Epithelial cell of esophagus (primary cell): ENCODE data around the gene SCYGR4.

Experiments
- DNase-seq: peaks from one replicate; pipeline ENCODE4 v3.0.0; 2010; ENCODE audit warnings: low read depth
- H3K4me3 ChIP-seq: 2 replicates; pipeline ENCODE4 v1.5.1; 2011; ENCODE audit warnings: mild to moderate bottlenecking, low read length, control low read depth
- CTCF ChIP-seq: IDR thresholded peaks from 2 replicates; pipeline ENCODE4 v1.5.1; 2011; ENCODE audit warnings: low read depth, mild to moderate bottlenecking, low read length, control low read depth, inconsistent platforms; ENCODE audit not compliant: insufficient read depth; ENCODE audit errors: missing control alignments

Gene SCYGR4

GRCh38 chr2:227614246-227614645, 3.1 kb upstream of the SCYGR4 start:
- no peak for DNase-seq
- TF ChIP-seq CTCF = no peak
- no peak overlapping the region for H3K4me3 ChIP-seq

GRCh38 chr2:227614740-227615139, 2.6 kb upstream of the SCYGR4 start, which contains the start of gene SCYGR3:
Gene SCYGR3, minus strand, starts transcription at chr2:227614840. Its CDS starts 0 bp downstream, at chr2:227614840.
- no peak within 1 kb of the TSS for H3K4me3 ChIP-seq
- DNase-seq = no peak
- no peak for TF ChIP-seq CTCF

- no peak for TF ChIP-seq CTCF
- no peak for DNase-seq
- H3K4me3 ChIP-seq = no peak overlapping the region
Measured at GRCh38 chr2:227615181-227615580, 2.1 kb upstream of the SCYGR4 start.

- TF ChIP-seq CTCF = no peak
- no peak for DNase-seq
- no peak overlapping the region for H3K4me3 ChIP-seq
Measured at GRCh38 chr2:227615906-227616305, 1.4 kb upstream of the SCYGR4 start.

GRCh38 chr2:227616631-227617030, 667 bp upstream of the SCYGR4 start:
- no peak for DNase-seq
- no peak for TF ChIP-seq CTCF
- no peak overlapping the region for H3K4me3 ChIP-seq

- DNase-seq = peak; percentile 52
- H3K4me3 ChIP-seq = no peak overlapping the region
- no peak for TF ChIP-seq CTCF
Measured at GRCh38 chr2:227623226-227623625, 5.9 kb downstream of the SCYGR4 start.

GRCh38 chr2:227625420-227625819, 8.1 kb downstream of the SCYGR4 start:
- no peak for TF ChIP-seq CTCF
- no peak for DNase-seq
- no peak overlapping the region for H3K4me3 ChIP-seq
